ENCODE data around the gene CLPTM1L. TPM values are rescaled to one million over a fixed set of nuclear protein-coding genes. Genes with fewer than 3 reads are reported as not detected.

CLPTM1L gene
- total and polyA plus RNA-seq, 2 donors from 2014 or later: 96.6 to 135 TPM

DNA sequence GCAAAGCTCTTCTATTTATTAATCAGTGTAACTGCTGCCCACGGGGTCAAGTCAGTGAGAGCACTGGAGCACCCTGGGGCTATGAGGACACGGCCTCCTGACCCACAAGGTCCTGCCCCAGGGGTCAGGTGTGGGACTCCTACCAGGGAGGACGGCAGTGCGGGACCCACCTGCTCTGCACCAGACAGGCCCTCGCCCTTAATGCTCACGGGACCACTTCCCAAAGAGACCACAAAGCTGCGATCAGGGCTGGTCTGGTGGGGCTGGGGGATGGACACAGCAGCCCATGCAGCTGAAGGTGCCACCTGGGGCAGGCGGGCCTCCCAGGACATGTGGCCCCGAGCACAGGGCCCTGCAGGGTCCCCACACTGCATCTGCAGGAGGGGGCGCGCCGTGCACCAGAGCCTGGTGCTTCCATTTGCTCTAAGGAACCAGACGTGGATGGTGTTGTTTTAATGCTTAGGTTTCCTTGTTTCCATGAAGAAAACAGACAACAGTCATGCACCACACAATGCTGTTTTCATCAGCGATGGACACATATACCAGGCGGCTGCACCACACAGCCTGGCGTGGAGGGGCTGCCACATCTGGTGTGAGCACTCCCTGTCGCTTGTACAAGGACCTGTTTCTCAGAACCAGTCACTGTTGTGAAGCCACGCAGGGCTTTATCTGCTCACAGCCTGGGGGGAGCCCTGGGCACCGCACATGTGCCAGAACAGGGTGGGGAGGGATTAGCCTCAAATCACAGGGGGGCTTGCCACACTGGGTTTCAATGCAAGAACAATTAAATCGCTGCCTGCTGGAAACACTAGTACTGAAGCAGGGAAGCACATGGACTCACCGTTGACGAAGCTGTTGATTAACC is 22.6 kb downstream of the CLPTM1L start:
- H3K4me1 ChIP-seq (ENCODE audit: control insufficient read depth in 2 of 3, insufficient read depth in 2 of 3, low read depth in 1 of 3, low read length in 3 of 3): no peaks in the 10 kb centered on the region
- no peaks in the 10 kb centered on the region for H3K27me3 ChIP-seq (ENCODE audit: control insufficient read depth, insufficient read depth, low read length)
- peaks cover 0 to 61% (median 34%) of the 10 kb centered on the region in 3 donors for H3K36me3 ChIP-seq (ENCODE audit: control insufficient read depth in 2 of 3, insufficient read depth in 3 of 3, low read length in 3 of 3)
- no peak overlapping the region for H3K4me3 ChIP-seq (ENCODE audit: low read length in 3 of 3)
- H3K9me3 ChIP-seq (ENCODE audit: control insufficient read depth in 2 of 3, insufficient read depth in 1 of 3, low read length in 3 of 3): no peaks in the 10 kb centered on the region
- no peak overlapping the region for H3K27ac ChIP-seq (ENCODE audit: low read depth in 2 of 2, low read length in 2 of 2)
- intact Hi-C loops (cut with DNase I): no loop called here
- no peak for FAIRE-seq
- no peak overlapping the region for H3K9ac ChIP-seq (ENCODE audit: low read length in 3 of 3)
- DNase-seq: peak in 1 of 5 donors; percentile 55
- TF ChIP-seq, protein P1, sequence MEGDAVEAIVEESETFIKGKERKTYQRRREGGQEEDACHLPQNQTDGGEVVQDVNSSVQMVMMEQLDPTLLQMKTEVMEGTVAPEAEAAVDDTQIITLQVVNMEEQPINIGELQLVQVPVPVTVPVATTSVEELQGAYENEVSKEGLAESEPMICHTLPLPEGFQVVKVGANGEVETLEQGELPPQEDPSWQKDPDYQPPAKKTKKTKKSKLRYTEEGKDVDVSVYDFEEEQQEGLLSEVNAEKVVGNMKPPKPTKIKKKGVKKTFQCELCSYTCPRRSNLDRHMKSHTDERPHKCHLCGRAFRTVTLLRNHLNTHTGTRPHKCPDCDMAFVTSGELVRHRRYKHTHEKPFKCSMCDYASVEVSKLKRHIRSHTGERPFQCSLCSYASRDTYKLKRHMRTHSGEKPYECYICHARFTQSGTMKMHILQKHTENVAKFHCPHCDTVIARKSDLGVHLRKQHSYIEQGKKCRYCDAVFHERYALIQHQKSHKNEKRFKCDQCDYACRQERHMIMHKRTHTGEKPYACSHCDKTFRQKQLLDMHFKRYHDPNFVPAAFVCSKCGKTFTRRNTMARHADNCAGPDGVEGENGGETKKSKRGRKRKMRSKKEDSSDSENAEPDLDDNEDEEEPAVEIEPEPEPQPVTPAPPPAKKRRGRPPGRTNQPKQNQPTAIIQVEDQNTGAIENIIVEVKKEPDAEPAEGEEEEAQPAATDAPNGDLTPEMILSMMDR (IDR thresholded peaks at IDR 0.05; ENCODE audit: borderline replicate concordance, extremely low read depth, insufficient read depth): no peak

DNA sequence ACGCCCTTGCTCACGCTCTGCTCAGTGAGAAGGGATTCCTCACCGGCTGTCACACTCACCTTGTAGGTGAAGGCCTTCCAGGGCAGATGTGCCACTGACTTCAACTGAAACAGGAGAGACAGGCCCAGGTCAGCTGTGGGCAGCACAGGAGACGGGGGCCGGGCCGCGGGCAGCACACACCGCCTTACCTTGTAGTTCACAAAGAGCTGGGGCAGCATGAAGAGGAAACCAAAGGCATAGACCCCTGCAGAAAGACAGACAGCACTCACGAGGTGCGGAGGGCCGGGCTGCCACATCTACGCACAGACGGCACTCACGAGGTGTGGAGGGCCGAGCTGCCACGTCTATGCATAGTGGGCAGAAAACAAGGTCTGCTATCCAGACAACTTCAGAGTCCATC is 23.3 kb downstream of the CLPTM1L start:
- DNase-seq (peak in 1 of 5 donors; percentile 50), FAIRE-seq (no peak)
- Histone ChIP-seq H3K27ac (ENCODE audit: low read depth in 2 of 2, low read length in 2 of 2) (no peak overlapping the region), H3K4me3 (ENCODE audit: low read length in 3 of 3) (no peak overlapping the region), H3K4me1 (ENCODE audit: control insufficient read depth in 2 of 3, insufficient read depth in 2 of 3, low read depth in 1 of 3, low read length in 3 of 3) (no peaks in the 10 kb centered on the region), H3K9me3 (ENCODE audit: control insufficient read depth in 2 of 3, insufficient read depth in 1 of 3, low read length in 3 of 3) (no peaks in the 10 kb centered on the region), H3K36me3 (ENCODE audit: control insufficient read depth in 2 of 3, insufficient read depth in 3 of 3, low read length in 3 of 3) (peaks cover 0 to 61% (median 34%) of the 10 kb centered on the region in 3 donors), H3K27me3 (ENCODE audit: control insufficient read depth, insufficient read depth, low read length) (no peaks in the 10 kb centered on the region), H3K9ac (ENCODE audit: low read length in 3 of 3) (no peak overlapping the region)
- TF ChIP-seq, protein P1 (IDR thresholded peaks at IDR 0.05; ENCODE audit: borderline replicate concordance, extremely low read depth, insufficient read depth): no peak
- intact Hi-C loops (cut with DNase I): no loop called here

DNA sequence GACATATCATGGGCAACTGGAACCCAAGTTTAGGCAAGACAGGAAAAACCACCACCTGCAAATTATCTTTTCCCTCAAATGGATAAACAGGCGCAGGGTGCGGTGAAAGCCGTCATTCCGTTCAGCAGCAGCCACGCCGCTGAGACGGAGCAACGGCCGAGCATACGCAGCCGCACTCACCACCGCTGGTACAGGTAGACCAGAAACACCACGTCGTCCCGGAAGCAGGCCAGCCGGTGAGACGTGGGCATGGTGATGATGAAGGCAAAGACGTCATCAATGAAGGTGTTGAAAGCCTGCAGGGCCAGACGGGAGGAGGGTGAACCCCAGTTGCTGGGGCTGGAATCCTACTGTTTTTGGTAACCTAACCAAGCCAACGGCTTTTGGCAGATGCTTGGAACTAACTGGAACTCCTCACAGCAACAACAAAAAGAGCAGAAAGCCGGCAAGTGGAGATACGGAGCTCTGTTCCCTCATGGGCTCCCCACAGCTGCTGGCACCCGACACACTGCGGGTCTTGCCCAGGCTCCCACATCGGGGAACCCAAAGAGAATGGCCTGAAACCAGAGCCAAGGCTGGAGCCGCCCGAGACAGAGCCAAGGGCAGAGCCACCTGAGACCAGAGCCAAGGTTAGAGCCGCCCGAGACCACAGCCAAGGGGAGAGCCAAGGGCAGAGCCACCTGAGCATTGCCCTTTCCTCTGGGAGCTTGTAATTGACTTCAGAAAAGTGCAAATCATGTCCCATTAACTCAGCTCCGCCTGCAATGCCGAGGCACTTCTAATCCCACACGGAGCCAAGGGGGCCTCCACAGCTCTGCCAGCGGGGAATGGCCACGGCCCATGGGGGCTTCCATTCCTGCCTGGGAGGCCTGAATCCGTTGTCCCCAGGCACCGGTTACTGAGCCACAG is 24.2 kb downstream of the CLPTM1L start:
- Histone ChIP-seq H3K27ac (ENCODE audit: low read depth in 2 of 2, low read length in 2 of 2) (no peak overlapping the region), H3K27me3 (ENCODE audit: control insufficient read depth, insufficient read depth, low read length) (no peaks in the 10 kb centered on the region), H3K9ac (ENCODE audit: low read length in 3 of 3) (no peak overlapping the region), H3K4me3 (ENCODE audit: low read length in 3 of 3) (no peak overlapping the region), H3K4me1 (ENCODE audit: control insufficient read depth in 2 of 3, insufficient read depth in 2 of 3, low read depth in 1 of 3, low read length in 3 of 3) (peaks cover 0 to 5% (median 0%) of the 10 kb centered on the region in 3 donors), H3K36me3 (ENCODE audit: control insufficient read depth in 2 of 3, insufficient read depth in 3 of 3, low read length in 3 of 3) (peaks cover 0 to 60% (median 34%) of the 10 kb centered on the region in 3 donors), H3K9me3 (ENCODE audit: control insufficient read depth in 2 of 3, insufficient read depth in 1 of 3, low read length in 3 of 3) (no peaks in the 10 kb centered on the region)
- DNase-seq (peak in 1 of 5 donors; percentile 58), FAIRE-seq (no peak)
- intact Hi-C loops (cut with DNase I): no loop called here
- TF ChIP-seq, protein P1 (IDR thresholded peaks at IDR 0.05; ENCODE audit: borderline replicate concordance, extremely low read depth, insufficient read depth): no peak

Data from kidney (tissue), 14 donors.